ENCODE data around the gene RAD51B.
"Not testable (repeated sequence)": the region's sequence is repeated elsewhere in the genome, so short reads cannot be mapped to it uniquely, and the experiment has no call there.

Gene RAD51B

DNA sequence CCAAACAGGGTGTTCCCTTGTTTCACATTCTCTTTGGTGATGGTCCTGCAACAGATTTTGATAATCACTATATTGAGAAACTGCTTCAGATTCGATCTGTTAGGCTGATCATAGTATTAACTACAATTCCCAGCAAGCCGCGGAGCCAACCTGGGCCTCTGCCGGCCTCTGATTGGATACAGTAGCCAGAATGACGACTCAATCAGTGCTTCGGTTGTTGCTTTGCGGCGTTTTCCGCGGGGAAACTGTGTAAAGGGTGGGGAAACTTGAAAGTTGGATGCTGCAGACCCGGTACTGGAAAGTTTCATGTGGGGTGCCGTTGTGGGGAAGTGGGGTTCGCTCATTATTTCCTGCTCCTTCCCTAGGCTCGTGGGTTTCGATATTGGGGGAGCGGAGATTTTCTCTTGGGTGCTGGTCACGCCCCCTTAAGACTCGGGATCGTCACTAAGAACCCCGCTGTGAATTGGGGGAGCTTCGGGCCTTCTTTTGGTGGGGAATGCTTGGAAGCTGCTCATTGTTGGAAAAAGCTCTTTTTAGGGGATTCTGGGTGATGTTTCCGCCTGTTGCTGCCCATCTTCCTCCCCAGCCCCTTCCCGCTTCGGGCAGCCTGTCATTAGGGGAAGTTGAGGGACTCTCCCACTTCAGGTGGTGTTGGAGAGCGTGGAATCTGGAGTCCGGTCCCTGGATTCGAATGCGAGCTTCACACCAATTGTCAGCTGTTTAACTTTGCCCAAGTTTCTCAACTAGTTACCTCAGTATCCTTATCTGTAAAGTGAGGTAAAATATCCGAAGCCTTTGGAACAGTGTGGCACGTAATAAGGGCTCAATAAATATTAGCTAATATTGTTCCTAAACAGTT, at the start of gene RAD51B:
Gene RAD51B (plus strand): TSS at position 217 of the 859 bp plus-strand sequence.
- peak; percentile 91 for DNase-seq

- no peak for DNase-seq
These were observed 45.7 kb upstream of the RAD51B start for GRCh38 chr14:67773844-67774377.

- DNase-seq: no peak
These were observed 42.8 kb upstream of the RAD51B start for GRCh38 chr14:67776653-67777322.

DNA sequence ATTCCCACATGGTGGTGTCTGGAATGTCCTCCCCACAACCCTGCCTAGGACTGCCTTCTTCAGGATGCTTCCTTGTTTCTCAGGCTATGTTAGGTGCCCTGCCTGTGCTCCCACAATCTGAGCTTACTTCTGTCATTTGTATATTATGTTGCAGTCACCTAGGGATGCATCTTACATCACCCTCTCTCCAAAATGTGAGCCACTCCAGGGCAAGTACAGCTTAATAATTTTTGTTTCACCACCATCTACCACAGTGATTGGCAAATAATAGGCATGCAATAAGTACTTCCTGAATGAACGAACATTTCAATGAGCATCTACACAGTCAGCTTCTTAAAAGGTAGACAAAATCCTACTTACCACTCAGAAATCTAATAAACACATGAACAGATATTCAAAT, 40.8 kb upstream of the RAD51B start:
- no peak for DNase-seq

- DNase-seq: no peak
These were observed 37.5 kb upstream of the RAD51B start for GRCh38 chr14:67782090-67782489.

- DNase-seq: no peak
These were observed 35.2 kb upstream of the RAD51B start for GRCh38 chr14:67784244-67784823.

GRCh38 chr14:67785270-67786109, 34.1 kb upstream of the RAD51B start:
- DNase-seq: no peak

DNA sequence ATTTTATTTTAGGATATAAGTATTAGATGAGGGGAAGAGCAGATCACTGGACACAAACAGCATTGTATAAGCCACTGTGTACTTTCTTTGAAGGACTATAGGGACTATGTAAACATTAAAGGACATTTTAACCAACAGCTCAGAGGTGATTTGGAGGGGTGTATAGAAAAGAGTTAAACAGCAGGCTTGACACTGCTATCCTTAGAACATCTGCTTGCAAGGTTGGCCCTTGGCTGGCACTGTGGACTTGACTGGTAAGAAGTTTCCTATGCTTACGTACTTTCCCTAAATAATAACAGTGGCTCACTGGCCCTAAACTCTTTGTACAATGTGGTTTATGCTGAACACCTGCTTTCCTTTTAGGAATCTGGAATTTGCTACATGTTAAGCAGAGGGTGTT, 31.9 kb upstream of the RAD51B start:
- DNase-seq: no peak

DNA sequence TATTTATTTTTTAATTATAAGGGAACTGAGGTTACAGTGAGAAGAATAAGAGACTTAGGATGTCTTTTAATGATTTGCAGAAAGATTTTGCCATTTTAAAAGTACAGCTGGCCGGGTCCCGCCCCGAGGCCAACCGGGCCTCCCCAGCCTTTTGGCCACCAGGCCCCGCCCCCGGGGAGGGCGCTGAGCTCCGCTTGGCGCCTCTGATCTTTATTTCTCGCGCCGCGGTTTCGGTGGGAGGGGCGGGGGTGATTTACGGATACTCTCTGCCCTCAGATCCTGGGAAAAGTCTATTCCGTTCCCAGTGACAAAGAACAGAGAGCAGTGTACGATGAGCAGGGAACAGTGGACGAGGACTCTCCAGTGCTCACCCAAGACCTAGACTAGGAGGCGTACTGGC, 20.8 kb upstream of the RAD51B start:
- no peak for DNase-seq

GRCh38 chr14:67800743-67801142, 18.8 kb upstream of the RAD51B start:
- DNase-seq: no peak

- no peak for DNase-seq
These were observed 13.3 kb upstream of the RAD51B start for GRCh38 chr14:67806246-67806645.

DNA sequence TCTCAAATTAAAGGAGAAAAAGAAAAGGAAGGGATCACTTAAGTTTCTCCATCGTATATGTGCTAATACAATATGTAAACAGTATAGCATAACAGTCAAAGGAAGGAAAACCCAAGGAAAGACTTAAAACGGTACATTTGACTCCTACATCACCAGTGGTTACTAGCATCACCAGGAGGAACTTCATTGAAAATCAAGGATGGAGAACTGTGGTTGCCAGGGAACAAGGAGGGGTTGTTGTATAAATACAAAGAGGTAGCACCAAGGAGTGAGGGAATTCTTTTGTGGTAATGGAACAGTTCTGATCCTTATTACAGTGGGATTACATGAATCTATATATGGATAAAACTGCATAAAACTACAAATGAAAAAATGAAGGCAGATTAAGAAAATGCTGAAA, 4.8 kb upstream of the RAD51B start:
- no peak for DNase-seq

DNA sequence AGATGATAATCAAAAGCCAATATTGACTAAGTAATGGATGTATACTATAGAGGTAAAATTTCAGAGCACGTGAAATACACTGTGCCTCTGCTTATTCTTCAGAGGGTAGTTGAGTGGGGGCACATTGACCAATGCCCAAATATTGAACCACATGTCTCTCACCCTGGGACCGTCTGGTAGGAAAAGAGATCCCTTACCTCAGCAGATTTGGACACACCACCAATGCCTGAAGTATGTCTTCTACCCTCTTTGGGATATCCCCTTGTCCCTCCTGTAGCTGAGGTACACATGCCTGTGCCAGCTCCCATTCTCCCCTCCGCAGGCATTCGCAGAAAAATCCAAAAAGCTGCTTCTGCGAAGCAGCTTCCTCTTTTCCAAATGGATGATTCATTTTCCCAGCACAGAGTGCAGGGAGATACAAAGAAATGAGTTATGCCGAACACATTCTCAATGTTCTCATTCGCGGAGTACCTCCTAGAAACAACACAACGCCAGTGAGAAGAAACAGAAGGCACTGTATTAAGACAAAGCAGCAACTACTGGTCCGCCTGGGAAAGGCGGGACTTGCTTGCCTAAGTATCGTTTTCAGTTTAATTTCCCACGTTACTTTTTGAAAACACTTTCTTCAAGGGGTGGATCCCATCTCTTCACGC, 3.9 kb upstream of the RAD51B start:
- DNase-seq: no peak

GRCh38 chr14:67816326-67817002, 3.1 kb upstream of the RAD51B start, which contains the start of gene ZFYVE26:
TSS of gene ZFYVE26 (minus strand) at chr14:67816590. CDS start at chr14:67815963, 627 bp downstream.
- peak; percentile 89 for DNase-seq

- DNase-seq: no peak
These were observed 1.7 kb upstream of the RAD51B start for GRCh38 chr14:67817750-67818438.

DNA sequence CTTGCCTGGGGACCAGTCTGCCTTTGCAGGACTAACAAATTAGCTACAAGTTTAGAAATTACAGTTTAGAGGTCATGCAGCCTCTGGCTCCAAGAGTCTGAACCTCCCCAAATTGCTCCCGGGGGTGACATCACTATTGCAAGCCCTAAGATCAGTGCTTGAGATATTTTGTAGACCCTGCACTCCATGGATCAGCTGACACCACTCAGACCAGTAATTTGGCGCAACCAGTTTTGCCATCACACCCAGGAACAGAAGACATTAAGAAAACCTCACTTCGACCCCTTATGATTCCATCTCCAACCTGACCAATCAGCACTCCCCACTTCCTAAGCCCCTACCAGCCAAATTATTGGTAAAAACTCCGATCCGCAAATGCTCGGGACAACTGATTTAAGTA, 1.1 kb upstream of the RAD51B start:
- DNase-seq: not testable (repeated sequence)

GRCh38 chr14:67820428-67820971, 921 bp downstream of the RAD51B start:
- peak in 1 of 2 experiments; percentile 35 for DNase-seq

DNA sequence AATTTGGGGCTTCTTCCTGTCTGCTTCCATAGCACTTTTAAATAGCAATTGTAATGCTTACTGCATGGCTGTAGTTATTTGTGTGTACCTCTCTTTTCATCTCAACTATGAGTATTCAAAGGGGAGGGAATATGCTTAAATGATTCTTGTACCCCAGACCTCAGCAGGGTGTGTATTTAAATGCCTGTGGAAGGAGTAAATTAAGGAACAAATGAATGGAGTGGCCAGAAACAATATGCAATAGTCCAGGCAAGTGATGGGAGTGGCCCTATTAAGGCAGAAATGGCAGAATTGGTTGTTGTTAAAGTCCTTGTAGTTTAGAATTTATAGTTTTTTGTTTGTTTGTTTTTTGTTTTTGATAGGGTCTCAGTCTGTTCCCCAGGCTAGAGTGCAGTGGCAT, 1.5 kb downstream of the RAD51B start:
- no peak for DNase-seq

DNA sequence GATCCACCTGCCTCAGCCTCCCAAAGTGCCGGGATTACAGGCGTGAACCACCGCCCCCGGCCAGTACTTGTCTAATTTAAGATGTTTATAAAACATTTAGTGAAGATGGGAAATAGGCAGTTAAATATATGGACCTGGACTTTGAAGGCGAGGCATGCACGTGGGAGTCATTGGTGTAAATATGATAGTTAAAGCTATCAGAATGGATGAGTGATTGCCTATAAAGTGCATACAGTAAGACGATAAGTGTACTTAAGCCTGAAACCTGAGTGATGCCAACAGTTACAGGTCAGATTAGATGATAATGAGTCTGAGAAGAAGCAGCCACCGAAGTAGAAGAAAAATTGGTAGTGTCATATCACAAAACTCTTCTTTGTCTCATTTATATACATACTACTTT, 11.5 kb downstream of the RAD51B start:
- DNase-seq: no peak

DNA sequence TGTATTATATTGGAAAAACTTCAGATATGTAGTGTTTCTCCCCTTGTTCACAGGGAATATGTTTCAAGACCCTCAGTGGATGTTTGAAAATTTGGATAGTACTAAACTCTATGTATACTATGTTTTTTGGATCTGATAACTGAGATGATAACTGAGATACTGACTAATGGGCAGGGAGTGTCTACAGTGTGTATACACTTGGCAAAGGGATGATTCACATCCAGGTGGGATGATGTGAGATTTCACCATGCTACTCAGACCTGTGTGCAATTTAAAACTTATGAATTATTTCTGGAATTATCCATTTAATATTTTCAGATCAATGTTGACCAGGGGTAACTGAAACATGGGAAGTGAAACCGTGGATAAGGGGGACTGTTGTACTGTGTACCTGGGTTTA, 13.8 kb downstream of the RAD51B start:
- no peak for DNase-seq

DNA sequence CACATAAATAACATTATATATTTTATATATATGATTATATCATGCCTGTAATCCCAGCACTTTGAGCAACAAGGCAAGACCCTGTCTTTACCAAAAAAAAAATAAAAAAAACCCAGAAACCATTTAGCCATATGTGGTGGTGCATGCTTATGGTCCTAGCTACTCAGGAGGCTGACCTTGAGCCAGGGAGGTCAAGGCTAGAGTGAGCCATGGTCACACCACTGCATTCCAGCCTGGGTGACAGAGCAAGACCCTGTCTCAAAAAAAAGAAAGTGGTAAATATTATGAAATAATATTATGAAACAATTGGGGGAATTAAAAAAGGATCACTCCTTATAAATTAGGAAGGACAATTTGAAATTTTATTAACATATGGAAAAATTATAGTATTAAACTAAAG, 16.0 kb downstream of the RAD51B start:
- no peak for DNase-seq
